NCI-H345 treated with DMSO at 0.1 percent for 48 hours (cell line): ENCODE results near the gene AP1S3.
"Not testable (repeated sequence)": the region's sequence is repeated elsewhere in the genome, so short reads cannot be mapped to it uniquely, and the experiment has no call there.

ENCODE experiments used
- DNase-seq: peaks from one replicate; lab custom pipeline; 2025; ENCODE audit not compliant: unreplicated experiment; lab: John Stamatoyannopoulos, UW

The AP1S3 gene

DNA sequence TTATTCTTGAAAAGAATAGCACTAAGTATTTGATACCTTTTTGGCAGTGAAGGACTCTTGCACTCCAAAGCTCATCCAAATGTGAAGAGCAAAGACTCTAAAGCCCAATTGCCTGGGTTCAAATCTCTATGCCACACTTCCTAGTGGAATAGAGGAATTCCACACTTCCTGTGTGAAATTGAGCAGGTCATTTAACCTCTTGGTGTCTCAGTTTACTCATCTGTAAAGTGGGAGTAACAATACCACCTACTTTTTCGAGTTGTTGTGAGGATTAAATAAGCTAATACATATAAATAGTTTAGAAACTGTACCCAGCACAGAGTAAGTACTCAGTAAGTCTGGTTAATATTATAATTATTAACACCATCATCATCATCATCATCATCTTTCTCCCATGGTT is 72.6 kb downstream of the AP1S3 start:
- DNase-seq: no peak

DNA sequence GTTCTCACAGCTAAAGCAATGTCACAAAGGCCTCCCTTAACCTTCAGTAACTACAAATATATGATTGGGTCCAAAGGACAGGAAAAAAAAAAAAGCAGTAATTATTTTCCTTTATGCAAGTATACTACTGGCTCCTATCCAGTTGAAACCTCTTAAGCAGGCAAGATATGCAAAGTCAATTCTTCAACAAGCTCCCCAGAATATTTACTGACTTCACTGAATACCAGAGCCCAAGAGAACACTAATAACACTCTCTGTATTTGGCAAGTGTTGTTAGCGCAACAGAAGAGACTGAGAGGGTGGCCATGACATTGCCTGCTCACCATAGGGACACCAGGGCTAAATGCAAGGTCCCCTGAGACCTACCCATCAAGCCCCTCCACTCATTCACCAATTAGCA is 74.5 kb downstream of the AP1S3 start:
- no peak for DNase-seq

DNA sequence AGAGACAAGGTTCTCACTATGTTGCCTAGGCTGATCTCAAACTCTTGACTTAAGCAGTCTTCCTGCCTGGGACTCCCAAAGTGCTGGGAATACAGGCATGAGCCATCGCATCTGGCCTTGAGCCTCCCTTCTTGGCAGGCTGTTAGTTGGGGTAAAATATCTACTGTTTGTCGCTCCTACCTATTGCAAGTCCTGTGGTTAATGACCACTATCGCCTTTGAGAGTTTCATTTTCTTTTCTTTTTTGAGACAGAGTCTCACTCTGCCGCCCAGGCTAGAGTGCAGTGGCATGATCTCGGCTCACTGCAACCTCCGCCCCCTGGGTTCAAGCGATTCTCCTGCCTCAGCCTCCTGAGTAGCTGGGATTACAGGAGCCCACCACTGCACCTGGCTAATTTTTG is 75.6 kb downstream of the AP1S3 start:
- not testable (repeated sequence) for DNase-seq

DNA sequence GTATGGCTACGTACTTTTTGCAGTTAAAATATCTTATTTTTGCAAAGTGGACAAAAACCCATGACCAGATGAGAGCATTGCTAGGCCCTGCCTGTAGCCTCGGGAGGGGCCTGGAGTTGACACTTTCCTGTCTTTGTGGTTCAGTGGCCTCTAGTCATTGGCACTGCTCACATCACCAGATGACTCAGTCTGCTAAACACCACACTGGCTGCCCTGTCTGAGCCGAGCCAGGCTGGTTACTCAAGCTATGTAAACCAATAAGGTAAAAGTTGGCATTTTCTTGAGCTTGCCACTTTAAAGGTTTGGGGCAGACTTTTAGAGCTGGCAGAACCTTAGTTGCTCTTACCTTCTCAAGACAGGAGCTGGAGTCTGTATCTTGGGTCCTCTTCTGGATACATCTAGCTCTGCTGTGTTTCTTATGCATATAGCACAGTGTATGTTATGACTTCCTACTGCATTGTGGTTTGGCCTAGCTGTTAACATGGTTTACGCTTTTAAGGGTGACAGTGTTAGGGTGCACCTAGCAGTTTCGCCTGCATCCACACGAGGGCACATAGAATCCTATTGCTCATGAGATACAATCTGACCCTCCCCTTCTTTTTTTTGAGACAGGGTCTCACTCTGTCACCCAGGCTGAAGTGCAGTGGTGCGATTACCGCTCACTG is 76.4 kb downstream of the AP1S3 start:
- no peak for DNase-seq

DNA sequence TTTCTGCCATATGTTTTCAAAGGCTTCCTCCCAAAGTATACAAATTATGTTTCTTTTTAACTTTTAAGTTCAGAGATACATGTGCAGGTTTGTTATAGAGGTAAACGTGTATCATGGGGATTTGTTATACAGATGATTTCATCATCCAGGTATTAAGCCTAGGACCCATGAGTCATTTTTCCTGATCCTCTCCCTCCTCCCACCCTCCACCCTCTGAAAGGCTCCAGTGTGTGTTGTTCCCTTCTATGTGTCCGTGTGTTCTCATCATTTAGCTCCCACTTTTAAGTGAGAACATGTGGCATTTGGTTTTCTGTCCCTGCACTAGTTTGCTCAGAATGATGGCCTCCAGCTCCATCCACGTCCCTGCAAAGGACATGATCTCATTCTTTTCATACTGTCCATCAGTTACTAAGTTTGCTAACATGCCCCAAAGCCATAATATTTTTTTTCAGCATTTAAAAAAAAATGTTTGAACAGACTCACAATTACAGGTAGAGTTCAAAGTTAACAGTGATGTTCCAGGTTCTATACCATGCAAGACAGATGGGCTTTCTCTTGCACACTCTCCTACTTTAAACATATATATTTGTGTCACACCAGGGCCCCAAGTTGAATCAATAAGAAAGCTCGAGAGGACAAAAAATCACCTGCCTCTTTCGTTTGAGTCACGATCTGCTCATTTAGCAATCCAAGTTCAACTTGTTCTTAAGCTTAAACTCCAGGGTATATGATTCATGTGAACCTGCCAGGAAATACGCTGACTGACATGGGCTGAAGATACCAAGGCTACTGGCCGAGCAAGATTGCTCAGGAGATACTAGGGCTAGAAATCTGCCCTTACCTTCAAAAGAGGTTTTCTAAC is 77.6 kb downstream of the AP1S3 start:
- no peak for DNase-seq

DNA sequence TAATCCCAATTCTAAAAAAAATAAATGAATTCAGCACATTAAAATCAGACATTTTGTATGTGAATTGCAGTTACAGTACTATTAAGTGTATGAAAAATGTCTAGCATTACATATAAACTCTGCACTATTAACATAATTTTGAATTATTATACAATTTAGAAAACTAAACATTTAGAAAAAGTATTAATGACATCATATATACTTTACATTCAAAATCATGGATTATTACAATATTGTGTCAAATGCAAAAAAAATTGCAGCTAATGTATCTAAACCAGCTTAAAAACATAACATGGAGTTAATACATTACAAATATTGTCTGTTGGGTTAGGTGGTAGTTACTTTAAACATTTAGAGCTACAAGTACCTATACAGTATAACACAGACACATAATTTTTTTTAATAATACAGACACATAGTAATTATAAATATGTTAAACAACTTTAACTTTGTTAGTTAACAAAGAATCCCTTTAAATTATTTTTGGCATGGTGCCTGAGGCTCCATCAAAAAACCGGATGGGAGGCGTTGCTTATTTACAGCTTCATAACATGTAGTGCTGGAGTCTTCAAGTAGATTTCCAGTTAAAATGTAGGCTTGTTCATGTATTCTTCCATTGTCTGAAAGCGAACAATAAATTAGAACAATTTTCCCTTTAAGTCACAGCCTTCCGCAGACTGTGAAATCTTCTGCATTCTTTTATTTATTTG is 79.1 kb downstream of the AP1S3 start:
- DNase-seq: no peak

DNA sequence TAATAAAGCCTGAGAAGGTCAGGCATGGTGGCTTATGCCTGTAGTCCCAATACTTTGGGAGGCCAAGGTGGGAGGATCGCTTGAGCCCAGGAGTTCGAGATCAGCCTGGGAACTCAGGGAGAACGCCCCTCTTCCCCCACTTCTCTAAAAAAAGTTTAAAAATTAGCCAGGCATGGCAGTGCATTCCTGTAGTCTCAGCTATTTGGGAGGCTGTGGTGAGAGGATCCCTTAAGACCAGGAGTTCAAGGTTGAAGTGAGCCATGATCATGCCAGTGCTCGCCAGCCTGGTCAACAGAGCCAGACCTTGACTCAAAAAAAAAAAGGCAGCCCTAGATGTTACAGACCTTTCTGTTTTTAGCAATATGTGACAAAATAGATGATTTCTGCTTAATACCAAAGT is 83.4 kb downstream of the AP1S3 start:
- no peak for DNase-seq

DNA sequence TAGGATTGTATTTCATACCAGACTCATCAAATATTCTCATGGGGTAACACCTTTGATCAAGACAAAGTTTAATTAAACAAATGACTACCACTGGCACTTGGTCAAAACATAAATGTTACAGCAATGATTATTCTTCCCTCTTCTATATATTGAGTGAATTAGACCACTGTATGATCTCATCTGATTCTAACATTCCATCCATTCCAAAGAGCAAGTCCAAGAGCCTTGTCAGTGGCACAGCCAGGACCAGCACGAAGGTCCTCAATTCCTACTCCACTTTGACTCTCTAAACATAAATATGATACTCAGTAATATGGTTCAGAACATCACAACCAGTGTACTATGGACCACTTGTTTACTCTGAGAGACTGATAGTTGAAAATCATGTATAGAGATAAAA is 86.4 kb downstream of the AP1S3 start:
- DNase-seq: no peak

DNA sequence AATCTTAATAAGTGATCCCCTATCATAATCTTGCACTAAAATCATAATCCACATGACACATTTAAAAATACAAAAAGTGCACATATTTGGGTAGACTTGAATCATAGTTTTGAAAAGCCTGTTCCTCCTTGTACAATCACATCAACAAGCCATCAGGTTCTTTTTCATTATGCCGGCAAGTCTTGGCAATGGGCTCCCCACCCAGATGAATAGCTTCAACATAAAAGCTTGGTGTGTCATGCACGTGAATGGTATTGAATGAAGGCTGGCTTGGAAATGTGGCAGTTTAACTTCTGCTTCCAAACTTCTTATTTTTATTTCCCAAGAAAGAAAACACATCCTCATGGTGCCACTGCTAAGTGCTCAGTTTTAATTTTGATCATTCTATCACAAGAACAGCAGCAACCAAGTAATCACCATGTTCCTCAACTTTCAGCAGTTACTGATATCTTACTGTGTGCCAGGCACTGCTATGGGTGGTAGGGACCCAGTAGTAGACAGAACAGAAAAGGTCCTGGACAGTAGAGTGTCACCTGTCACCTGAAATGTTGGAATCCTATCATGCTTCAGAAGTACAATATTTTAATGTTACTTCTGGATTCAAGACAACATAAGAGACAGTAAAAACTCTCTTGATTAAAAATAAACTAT is 89.9 kb downstream of the AP1S3 start:
- no peak for DNase-seq

DNA sequence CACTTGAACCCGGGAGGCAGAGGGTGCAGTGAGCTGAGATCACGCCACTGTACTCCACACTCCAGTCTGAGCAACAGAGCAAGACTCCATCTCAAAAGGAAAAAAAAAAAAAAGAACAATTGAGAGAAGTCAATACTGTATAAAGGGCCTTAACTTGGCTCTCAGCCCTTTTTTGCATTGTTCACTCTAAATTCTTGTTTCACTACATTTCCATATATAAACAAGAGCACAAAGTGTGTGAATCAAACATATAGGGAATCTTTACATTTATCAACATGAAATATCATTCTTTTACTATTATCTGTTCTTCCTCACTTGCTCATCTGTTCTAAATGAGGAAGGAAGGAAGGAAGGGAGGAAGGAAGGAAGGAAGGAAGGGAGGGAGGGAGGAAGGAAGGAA is 90.8 kb downstream of the AP1S3 start:
- no peak for DNase-seq

DNA sequence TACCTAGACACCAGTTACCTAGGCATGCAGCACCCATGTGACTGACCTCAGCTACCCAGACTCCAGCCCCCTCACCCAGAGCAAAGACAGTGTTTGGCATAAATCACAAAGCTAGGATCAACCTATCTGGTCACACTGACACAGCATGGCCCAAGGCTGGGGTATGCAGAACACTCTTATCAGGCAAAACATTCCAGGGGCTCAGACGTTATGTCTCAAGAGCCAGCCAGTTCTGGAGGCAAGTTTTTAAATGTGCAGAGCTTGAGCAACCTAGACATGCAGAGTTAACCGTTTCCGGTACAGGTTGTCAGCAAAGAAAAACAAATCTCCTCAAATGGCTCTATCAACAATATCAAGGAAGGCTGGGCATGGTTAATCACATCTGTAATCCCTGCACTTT is 92.8 kb downstream of the AP1S3 start:
- no peak for DNase-seq

DNA sequence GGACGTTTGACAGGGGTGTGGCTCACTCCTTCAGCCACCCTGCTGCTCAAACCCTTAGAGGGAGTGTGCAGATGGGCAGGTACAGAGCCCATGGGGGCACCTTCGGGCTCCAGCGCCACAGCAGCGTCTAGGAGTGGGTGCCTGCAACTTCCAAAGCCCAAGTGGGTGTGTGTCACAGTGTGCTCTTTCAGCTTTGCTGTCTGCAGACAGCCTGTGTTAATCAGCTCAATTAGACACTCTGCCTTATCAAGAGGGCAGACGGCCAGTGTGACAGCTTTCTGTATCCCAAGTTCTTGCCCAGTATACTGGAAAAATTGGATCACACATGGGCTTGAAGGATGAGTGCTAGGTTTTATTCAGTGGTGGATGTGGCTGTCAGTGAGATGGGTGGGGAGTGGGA is 96.7 kb downstream of the AP1S3 start:
- no peak for DNase-seq

DNA sequence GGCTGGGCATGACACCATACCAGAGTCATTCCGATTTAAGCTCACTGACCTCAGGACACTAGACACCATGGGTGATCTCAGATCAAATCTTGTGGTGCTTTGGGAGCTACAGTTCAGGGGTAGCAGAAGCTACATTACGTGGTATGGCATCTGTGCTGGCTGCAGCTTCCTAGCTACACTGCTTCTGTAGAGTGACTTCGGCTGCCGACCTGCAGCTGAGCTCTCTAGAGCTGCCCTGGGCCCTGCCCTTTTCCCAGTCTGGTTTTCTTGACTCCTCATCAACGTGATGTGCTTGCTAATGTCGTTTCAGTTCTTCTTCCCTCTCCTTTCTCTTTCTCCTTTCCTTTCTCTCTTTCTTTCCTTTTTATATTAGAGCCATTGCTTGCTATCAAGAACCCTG is 100.2 kb downstream of the AP1S3 start:
- no peak for DNase-seq

DNA sequence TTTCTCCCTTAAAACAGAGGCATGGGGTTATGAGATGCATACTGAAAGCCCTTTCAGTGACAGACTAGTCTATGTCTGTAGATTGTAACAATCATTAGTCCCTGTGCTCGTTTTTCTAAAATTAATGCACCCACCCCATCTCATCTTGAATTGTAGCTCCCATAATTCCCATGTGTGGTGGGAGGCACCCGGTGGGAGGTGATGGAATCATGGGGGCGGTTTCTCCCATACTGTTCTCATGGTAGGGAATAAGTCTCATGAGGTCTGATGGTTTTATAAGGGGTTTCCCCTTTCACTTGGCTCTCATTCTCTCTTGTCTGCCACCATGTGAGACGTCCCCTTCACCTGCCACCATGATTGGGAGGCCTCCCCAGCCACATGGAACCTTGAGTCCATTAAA is 100.9 kb downstream of the AP1S3 start:
- no peak for DNase-seq

DNA sequence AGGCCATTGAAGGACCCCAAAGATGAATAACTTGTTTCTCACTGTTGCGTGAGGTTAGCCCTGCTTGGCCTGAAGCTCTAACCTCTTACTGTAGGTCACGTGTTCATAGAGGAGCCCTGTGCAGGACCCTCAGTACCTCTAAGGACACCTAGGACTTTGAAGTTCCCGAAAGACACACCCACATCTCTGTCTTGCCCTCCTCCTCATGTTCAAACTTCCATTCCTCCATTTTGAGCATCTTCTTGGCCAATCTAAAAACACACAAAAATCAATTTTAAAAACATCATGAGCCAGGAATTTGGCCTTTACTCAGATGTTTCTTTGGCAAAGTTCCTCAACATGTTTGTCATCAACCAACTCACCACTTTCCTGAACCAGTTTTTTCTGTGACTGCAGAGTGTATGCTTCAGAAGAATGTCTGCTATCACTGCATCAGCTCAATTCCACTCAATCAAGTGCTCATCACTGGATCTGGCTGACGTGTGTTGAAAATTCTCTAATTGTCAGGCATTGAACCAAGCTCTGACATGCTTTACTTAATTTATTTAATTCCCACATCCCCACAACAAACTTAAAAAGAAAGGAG is 101.6 kb downstream of the AP1S3 start:
- DNase-seq: no peak

DNA sequence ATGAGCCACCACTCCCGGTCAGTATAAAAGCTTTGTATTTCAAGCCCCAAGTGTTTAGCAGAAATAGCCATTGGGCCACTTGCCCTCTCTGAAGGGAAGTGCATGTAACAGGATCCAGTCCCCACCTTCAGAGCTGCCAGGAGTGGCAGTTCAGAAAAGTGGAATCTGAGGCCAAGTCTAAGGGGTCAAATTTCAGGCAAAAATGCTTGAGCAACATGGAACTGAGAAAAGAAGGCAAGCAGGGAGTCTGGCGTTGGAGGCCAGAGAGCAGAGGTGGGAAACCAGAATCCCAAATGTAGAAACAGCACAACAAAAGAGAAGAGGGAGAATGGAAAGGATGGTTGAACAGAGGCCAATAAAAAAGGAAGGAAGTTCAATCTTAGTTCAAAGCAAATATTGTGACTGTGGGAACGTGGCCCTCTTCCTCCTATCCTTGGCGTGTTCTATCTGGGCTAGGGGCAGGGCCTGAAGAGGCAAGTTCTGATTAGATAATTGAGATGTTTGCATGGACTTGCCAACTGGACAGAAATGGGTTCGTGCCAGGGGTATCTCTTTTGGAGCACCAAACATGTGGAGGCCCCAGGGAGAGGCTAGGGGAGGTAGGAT is 102.2 kb downstream of the AP1S3 start:
- no peak for DNase-seq

DNA sequence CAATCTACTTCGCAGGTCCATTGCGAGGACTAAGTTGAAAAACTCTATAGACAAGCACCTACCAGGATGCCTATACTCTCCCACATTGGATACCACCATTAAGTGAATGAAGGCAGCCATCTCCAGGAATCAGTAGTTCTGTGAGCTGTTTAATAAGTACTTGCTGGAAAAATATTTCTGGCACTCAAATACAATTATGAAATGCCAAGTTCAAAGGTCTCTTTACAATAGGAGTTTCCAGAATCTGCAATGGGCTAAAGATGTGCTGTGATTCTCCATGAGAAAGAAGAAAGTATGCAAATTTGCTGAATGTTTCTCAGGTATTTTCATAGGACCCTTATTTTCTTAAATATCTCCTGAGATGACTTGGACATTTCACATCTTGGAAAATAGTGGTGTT is 103.0 kb downstream of the AP1S3 start:
- no peak for DNase-seq

DNA sequence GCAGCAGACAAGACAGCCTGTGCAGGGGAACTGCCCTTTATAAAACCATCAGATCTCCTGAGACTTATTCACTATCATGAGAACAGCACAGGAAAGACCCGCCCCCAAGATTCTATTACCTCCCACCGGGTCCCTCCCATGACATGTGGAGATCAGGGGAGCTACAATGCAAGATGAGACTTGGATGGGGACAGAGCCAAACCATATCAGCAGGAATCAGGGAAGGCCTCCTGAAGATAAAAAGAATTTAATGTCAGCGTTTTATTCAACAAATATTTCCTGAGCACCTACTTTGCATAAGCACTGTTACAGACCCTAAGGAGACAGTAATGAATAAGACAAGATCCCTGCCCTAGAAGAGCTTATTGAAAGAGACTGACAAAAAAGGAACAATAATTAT is 105.0 kb downstream of the AP1S3 start:
- no peak for DNase-seq

DNA sequence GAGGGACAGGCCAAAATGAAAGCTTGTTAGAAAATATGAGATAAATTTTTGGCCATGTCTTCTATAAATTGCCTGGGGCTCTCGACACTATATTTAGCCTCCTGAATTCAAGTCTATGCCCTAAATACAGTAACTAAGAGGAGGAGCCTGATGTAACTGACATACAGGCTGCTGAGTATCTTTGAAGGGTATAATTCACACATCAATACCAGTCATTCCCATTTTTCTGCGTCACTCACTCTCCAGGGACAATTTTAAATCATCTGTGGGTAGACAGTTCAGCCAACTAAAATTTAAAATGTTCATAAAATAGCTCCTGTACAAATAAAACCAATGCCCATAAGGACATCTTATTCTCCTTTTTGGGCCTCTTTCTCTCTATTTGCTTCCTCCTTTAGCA is 105.9 kb downstream of the AP1S3 start:
- no peak for DNase-seq

DNA sequence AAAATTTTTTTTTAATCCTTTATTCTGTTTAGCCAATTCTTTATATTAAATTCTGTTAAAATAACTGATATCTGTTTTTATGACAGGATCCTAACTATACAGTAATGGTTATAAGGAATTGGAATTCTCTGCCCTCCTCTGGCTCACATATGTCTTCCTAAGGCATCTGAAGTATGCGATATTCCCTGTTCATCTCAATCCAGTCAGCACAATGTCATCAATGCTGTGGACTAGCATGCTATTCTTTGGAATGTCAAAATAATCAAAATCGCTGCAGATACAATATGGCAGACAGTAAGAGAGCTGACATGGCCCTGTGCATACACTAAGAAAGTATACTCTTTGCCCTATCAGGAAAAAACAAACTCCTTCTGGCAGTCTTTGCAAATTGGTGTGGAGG is 107.6 kb downstream of the AP1S3 start:
- no peak for DNase-seq

DNA sequence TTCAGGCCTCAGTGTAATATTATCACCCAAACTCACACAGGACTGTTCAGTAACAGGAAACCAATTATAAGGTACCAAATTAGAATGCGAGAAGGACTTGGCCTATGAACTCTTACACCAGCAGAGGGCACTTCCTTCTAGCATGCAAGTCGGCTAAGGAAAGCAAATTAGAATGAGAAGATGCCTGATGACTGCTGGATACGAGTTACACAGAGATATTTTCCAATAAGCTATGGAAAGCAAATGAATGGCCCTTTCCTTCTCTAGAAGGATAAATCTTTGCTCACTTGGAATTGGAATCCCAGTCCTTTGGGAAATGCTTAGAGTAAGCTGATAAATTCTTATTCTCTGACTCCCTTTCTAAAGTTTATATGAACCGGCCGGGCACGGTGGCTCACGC is 109.8 kb downstream of the AP1S3 start:
- DNase-seq: no peak
